ENCODE results near the gene PLCL2.

PLCL2 gene

DNA sequence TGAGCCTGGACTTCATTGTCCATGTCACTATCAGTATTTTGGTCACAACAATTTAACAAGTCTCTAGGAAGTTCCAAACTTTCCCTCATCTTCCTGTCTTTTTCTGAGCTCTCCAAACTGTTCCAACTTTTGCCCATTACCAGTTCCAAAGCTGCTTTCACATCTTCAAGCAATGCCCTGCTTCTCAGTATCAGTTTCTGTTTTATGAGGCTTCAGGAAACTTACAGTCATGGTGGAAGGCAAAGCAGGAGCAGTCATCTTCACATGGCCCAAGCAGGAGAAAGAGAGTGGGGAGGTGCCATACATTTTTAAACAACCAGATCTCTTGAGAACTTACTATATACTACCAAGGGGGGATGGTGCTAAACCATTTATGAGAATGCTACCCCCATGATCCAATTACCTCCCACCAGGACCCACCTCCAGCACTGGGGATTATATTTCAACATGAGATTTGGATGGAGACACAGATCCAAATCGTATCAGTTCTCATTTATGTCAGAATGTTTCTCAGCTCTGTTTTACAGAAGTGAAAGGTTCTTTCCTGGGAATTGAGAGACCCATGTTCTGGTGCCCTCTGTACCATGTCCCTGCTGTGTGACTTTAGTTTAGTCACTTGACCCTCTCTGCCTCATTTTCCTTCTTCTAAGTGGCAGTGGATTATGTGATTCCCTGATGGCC is 169.7 kb downstream of the PLCL2 start:
- DNase-seq: no peak

- no peak for DNase-seq
These were observed 170.2 kb downstream of the PLCL2 start for GRCh38 chr3:17054982-17055343.

DNA sequence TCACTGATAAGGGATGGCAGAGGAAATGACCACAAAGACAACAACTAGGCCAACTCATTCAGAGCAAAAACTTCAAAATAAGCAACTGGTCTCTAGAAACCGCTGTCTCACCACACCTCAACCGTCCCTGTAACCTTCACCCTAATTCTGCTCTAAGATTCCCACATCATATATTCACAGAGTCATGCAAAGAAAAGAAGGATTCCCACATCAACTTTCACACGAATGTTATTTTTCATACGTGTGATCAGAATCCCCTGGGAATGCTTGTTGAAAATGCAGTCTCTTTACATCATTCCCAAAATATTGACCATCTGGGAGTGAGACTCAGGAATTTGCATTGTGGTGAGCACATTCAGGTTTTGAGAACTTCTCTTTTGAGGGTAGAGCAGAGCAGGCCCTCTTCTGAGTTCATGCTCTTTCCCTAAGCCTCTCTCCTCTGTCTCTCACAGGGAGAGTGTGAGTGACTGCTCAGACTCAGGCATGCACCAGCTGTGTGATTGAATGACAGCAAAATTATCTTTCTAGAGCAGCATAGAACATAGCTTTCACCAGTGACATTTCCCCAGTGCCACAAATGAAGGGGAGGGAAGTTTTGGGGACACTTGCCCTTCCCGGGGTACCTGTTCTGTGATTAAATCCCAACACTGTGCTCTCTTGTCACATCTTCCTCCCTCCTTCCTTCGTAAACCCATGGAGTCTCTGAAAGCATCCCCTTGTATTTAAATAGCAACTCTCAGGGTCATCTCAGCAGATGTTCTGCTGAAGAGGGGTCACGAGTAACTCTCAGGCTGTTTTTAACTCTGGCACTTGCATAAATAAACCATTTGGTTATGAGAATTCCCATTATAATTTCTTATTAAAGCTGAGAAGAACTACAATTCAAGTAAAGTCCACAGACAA is 170.9 kb downstream of the PLCL2 start:
- no peak for DNase-seq

DNA sequence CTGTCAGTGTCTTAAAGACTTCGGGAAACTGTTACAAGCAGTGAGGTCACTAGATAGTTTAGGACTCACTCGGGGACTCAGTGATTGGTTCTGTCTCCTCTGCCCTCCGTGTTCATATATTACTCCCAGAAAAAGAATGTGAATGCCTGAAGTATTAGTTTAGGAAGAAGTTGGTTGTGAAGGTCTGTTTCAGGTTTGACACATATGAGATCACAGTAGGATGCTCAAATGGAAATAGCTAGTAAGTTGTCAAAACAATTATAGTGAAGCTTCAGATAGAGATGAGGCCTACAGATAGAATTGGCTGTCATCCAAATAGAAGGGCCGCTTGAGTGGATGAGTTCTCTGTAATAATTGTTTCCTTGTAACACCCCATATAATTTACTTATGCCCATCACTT is 172.6 kb downstream of the PLCL2 start:
- DNase-seq: no peak

GRCh38 chr3:17059989-17060550 is 175.3 kb downstream of the PLCL2 start:
- DNase-seq: no peak

- no peak for DNase-seq
These were observed 176.2 kb downstream of the PLCL2 start for GRCh38 chr3:17061005-17061404.

DNA sequence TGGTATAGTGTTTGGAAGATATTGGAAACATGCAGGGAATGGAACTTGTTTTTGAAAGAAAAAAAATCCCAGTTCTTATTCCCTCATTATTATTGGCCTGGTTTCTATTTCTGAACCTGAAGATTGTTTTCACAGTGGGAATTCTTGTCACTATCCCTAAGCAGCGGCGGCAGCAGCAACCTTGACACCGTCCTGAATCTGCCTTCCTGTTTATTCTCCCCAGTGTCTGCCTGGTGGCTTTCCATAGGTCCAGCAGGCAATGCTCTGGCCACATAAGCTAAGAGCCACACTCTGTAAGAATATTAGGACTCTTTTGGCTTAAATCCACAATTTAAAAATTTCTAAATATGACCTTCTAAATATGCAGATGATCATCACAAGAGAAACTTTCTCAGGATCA is 178.0 kb downstream of the PLCL2 start:
- DNase-seq: no peak

DNA sequence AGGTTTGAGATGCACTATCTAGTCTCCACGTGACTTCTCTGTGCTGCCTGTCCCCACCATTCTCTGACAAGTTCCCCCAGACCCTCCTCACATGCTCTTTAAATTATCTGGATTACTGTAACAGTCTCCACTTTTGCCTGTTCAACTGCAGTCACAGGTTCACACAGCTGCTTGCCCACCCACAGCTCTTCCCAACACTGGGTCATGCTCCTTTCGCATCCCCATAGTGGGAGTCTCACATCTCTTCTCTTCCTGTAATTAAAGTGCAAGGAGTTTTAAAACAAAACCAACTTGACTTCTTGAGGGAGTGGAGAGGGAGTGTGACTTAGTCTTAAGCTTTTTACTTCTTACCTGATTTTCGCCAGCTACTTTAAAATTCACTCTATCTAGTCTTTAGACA is 178.8 kb downstream of the PLCL2 start:
- no peak for DNase-seq

DNA sequence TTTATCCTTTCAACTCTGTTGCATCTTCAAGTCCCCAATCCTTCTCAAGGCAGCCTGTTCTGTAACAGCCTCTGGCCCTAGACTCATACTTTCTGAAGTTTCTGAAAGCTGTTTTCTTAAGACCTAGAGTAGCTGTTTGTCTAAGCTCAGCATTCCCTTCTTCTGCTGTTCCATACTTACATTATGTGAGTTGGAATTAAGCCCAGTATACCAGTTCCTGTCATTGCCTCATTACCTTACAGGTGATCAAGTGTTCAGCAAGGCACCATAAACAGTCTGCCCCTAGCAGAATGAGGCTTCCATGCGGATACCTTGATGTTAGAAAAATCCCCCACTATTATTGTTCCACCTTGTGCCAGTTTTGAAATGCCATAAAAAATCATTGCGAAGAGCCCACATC is 180.6 kb downstream of the PLCL2 start:
- no peak for DNase-seq

- no peak for DNase-seq
These were observed 181.1 kb downstream of the PLCL2 start for GRCh38 chr3:17065881-17066280.

DNA sequence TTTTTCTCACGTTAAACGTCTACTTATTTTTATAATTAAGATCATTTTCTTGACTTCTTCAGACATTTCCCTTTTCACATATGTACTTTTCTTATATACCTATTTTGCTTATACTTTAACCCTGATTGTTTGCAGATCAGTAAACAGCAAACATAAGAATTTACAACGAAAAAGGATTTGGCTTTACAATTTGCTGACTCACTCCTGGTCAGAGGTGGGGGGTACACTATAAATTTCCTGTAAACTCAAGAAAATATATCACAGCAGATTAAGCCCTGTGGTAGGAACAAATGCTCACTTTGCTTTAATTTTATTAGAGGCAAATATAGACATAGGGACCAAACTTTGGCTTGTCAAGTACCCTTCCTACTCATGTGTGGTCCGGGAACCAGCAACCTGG is 185.0 kb downstream of the PLCL2 start:
- no peak for DNase-seq

DNA sequence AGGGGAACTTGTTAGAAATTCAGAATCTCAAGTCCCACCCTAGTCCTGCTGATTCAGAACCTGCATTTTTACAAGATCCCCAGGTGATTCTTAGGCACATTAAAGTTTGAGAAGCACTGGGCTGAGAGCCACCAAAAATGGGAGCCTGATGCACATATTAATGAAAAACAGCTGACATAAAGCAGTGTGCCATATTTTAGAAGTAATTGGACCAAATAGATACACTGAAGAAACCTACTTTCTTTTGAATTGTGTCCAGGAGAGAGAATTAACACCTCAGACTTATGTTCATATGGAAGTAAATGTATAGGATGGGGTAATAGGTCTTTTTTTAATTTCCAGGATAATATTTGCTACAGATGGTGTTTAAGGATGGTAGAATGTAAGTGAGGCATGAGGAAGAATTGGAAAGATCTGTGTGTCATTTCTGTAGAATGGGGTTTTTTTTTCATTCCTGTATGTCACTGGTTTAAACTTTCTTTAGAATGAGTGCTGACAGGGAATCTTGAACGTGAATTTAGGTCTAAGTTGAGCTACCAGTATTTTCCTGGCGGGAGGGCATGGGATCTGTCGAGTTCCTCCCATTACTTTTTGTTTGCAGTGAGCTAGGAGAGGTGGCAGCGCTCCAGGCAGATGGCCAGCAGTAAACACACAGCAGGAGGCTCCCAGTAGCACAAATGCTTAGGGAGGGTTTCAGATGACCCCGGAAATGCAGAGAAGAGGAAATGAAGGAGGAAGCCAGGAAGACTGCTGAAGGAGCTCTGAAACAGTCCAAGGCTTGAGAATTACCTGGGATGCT is 185.6 kb downstream of the PLCL2 start:
- no peak for DNase-seq

GRCh38 chr3:17074559-17074958 is 189.8 kb downstream of the PLCL2 start:
- peak; percentile 33 for DNase-seq

DNA sequence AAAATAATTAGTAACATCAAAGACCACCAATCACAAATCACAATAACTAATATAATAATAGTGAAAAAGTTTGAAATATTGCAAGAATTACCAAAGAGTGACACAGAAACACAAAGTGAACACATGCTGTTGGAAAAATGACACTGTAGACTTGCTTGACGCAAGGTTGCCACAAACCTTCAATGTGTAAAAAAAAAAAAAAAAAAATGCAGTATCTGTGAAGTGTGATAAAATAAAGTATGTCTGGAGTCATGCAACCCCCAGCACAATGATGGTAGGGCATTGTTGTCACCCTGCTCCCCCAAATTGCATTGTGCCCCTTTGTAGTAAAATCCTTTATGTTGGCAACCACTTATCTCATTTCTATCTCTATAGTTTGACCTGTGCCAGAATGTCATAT is 190.6 kb downstream of the PLCL2 start:
- DNase-seq: no peak

DNA sequence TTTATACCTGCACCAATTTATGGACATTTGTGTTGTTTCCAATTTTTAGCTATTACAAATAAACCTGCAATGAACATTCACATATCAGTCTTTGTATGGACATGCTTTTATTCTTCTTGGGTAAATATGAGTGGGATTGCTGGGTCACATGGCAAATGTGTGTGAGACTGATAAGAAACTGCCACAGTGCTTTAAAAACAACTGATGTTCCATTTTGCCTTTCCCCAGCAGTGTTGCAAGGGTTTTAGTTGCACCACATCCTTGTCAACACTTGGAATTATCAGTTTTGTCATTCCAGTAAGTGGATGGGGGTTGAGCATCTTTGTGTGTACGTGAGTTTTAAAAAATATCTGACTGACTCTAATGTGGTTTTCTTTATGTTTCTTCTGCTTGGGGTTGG is 191.2 kb downstream of the PLCL2 start:
- DNase-seq: no peak

DNA sequence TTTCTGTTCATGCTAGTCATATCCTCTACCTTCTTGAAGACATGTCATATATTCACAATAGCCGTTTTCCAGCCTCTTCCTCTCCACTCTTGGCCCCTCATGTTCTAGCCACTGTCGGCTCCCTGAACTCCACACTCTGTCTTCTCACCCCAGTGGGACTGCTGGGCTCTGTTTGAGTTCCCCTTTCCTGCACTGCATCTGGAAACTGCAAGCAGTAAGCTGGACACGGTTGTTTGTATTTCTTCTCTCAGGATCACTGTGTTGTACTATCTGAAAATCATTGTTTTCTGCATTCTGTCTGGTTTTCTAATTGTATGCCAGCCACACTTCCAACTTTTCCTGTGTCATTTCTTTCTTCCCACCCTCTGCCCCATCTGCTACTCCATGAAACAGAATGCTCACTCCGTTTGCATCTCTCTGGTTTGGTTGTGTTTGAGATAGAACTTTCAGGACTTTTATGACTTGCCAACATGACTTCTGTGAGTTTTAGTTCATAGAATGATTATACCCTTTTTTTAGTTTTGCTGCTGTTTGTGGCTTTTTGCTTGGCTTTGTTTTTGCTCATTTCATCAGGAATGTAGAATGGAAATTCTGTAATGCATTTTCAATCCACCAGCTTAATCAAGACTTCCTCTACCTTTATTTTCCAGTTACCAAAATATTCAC is 192.3 kb downstream of the PLCL2 start:
- DNase-seq: no peak

DNA sequence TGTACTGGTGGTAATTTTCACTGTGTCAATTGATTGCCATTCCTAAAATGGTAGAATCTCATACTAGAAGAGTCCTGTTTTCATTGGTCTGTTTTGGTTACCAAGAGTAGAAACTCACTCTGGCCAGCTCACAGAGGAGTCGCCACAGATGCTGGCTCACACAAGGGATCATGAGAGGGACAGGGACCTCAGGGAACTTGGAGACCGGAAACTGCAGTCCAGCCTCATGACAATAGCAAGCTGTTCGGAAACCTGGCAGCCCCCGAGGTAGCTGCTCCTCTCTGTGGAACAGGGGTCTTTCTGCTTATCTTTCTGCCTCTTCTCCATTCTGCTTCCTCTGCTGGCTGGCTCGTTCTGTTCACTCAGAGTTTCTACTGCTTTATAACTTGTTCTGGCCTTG is 192.9 kb downstream of the PLCL2 start:
- no peak for DNase-seq

GRCh38 chr3:17078926-17079465 is 194.2 kb downstream of the PLCL2 start:
- DNase-seq: no peak

GRCh38 chr3:17079933-17080332 is 195.2 kb downstream of the PLCL2 start:
- no peak for DNase-seq

DNA sequence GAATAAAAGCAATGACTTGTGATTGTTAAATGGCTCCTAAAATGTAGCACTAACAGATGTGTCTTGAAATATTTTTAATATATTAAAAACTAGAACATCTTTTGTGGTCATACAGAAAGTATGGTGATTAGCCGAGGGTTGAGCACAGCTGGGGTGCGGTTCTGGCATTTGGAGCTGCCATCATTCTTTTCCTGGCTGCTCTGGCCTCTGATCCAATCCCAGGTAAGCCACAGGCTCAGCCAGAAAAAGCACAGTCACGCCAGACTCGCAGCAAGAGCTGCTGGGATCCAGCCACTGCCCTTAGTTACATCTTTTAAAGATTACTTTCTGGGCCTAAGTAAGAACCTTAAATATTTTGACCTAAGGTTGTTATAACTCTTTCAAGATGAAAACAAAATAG is 196.8 kb downstream of the PLCL2 start:
- no peak for DNase-seq

DNA sequence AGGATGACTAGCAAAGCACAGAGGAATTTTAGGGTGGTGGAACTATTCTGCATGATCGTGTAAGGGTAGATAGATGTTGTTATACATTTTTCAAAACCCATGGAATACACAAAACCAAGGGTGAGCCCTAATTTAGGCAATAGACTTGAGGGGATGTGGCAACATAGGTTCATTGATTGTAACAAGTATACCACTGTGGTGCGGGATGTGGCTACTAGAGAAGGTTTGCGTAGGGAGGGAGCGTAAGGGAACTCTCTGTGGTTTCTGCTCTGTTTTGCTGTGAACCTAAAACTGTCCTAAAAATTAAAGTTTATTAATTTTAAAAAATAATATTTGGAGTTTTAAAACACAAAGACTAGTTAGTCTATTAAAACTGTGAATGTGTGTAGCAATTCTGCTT is 202.8 kb downstream of the PLCL2 start:
- DNase-seq: peak; percentile 30

- no peak for DNase-seq
These were observed 203.3 kb downstream of the PLCL2 start for GRCh38 chr3:17088017-17088416.

Measured in CD4-positive, alpha-beta T cell treated with Interleukin-17A for 1 hour (primary cell).